ENCODE measurements around the gene FAT1.

Gene FAT1

GRCh38 chr4:186623546-186623945 is 100.1 kb downstream of the FAT1 start:
- no peak overlapping the region for H2AFZ ChIP-seq (ENCODE audit: low read length)
- H2BK5ac ChIP-seq (ENCODE audit: low read length): no peak overlapping the region
- no peak overlapping the region for H3K14ac ChIP-seq (ENCODE audit: low read length)
- peaks cover 3 to 19% of the 10 kb centered on the region in 2 donors for H3K4me1 ChIP-seq (ENCODE audit: control insufficient read depth in 2 of 2, insufficient read depth in 1 of 2, low read depth in 1 of 2, low read length in 2 of 2)
- no peak overlapping the region for H4K8ac ChIP-seq (ENCODE audit: low read depth, low read length)
- no peaks in the 10 kb centered on the region for H3K27me3 ChIP-seq (ENCODE audit: control insufficient read depth in 3 of 3, insufficient read depth in 3 of 3, low read depth in 1 of 3, low read length in 3 of 3)
- H4K91ac ChIP-seq (ENCODE audit: low read depth, low read length, poor library complexity): no peak overlapping the region
- no peak overlapping the region for H2AK5ac ChIP-seq (ENCODE audit: low read depth, low read length)
- H3K27ac ChIP-seq (replicated peaks; ENCODE audit: low read length): peak overlapping the region; percentile 45
- peaks cover 48 to 90% of the 10 kb centered on the region in 2 donors for H3K36me3 ChIP-seq (replicated peaks in 1 of 2; ENCODE audit: control insufficient read depth in 2 of 2, insufficient read depth in 2 of 2, low read length in 2 of 2)
- peaks cover 5% of the 10 kb centered on the region for H3K79me1 ChIP-seq (ENCODE audit: low read depth, low read length)
- no peak overlapping the region for H3K4ac ChIP-seq (ENCODE audit: low read length)
- H3K4me3 ChIP-seq (ENCODE audit: low read length in 2 of 2): no peak overlapping the region
- H3K4me2 ChIP-seq (ENCODE audit: insufficient read depth, low read length, poor library complexity, severe bottlenecking): no peak overlapping the region
- H3K9ac ChIP-seq (ENCODE audit: low read depth, low read length, poor library complexity): no peak overlapping the region
- DNase-seq (ENCODE audit: low spot score): no peak
- no peak overlapping the region for H2BK120ac ChIP-seq (ENCODE audit: low read depth, low read length)
- H2BK12ac ChIP-seq (ENCODE audit: low read length): no peak overlapping the region
- H3K18ac ChIP-seq (ENCODE audit: low read length): peak overlapping the region; percentile 61
- WGBS, 2 donors (ENCODE audit: extremely low coverage in 2 of 2, insufficient read length in 2 of 2, insufficient replicate concordance in 1 of 2): no CpG with 5 or more reads among the region's 5 CpGs
- H3K23ac ChIP-seq (ENCODE audit: low read depth, low read length, poor library complexity): no peak overlapping the region
- no peak overlapping the region for H2BK15ac ChIP-seq (ENCODE audit: low read length)
- H3K9me3 ChIP-seq (replicated peaks in 1 of 2; ENCODE audit: control insufficient read depth in 2 of 2, insufficient read depth in 1 of 2, low read depth in 1 of 2, low read length in 2 of 2): peaks cover 0 to 1% of the 10 kb centered on the region in 2 donors

DNA sequence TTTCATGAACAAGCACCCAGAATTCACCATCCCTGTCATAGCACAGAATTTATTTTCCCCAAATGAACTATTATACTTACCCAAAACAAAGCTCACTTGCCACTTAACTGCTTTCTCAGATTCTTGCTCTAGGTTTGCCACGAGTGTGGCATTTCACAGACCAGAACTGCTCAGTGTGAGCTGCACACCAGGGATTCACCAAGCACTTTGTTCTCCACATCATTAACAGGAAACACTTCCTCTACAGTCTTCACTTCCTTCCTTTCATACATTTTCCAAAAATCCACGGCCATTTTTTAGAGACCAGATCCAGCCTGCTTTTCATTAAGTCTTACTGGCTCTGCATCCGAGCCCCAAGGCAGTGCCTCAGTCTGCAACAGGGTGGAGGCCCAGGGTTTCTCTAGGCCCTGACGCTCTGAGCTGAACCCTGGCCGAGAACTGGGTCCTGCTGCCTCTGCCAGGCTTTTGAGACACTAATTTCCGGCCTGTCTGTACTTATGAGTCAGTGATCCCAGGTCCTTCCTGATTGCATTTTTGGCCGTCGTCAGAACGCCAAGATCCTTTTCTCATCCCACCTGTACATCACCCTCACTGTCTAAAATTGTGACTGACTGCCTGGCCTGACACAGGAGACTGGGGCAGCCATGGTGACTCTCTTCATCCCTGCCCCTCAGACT is 100.7 kb downstream of the FAT1 start:
- no peak overlapping the region for H2AFZ ChIP-seq (ENCODE audit: low read length)
- WGBS, 2 donors (ENCODE audit: extremely low coverage in 2 of 2, insufficient read length in 2 of 2, insufficient replicate concordance in 1 of 2): no CpG with 5 or more reads among the region's 9 CpGs
- H3K27ac ChIP-seq (replicated peaks; ENCODE audit: low read length): peak overlapping the region; percentile 34
- no peak overlapping the region for H2AK5ac ChIP-seq (ENCODE audit: low read depth, low read length)
- H3K23ac ChIP-seq (ENCODE audit: low read depth, low read length, poor library complexity): no peak overlapping the region
- H3K14ac ChIP-seq (ENCODE audit: low read length): no peak overlapping the region
- no peak overlapping the region for H2BK5ac ChIP-seq (ENCODE audit: low read length)
- H3K27me3 ChIP-seq (ENCODE audit: control insufficient read depth in 3 of 3, insufficient read depth in 3 of 3, low read depth in 1 of 3, low read length in 3 of 3): no peaks in the 10 kb centered on the region
- no peak for DNase-seq (ENCODE audit: low spot score)
- no peak overlapping the region for H3K9ac ChIP-seq (ENCODE audit: low read depth, low read length, poor library complexity)
- no peak overlapping the region for H2BK12ac ChIP-seq (ENCODE audit: low read length)
- no peak overlapping the region for H4K91ac ChIP-seq (ENCODE audit: low read depth, low read length, poor library complexity)
- H2BK120ac ChIP-seq (ENCODE audit: low read depth, low read length): no peak overlapping the region
- no peak overlapping the region for H3K4ac ChIP-seq (ENCODE audit: low read length)
- no peak overlapping the region for H3K18ac ChIP-seq (ENCODE audit: low read length)
- peaks cover 49 to 90% of the 10 kb centered on the region in 2 donors for H3K36me3 ChIP-seq (replicated peaks in 1 of 2; ENCODE audit: control insufficient read depth in 2 of 2, insufficient read depth in 2 of 2, low read length in 2 of 2)
- no peak overlapping the region for H3K4me2 ChIP-seq (ENCODE audit: insufficient read depth, low read length, poor library complexity, severe bottlenecking)
- H3K4me3 ChIP-seq (ENCODE audit: low read length in 2 of 2): no peak overlapping the region
- peaks cover 0 to 4% of the 10 kb centered on the region in 2 donors for H3K9me3 ChIP-seq (replicated peaks in 1 of 2; ENCODE audit: control insufficient read depth in 2 of 2, insufficient read depth in 1 of 2, low read depth in 1 of 2, low read length in 2 of 2)
- peaks cover 5% of the 10 kb centered on the region for H3K79me1 ChIP-seq (ENCODE audit: low read depth, low read length)
- H4K8ac ChIP-seq (ENCODE audit: low read depth, low read length): no peak overlapping the region
- H2BK15ac ChIP-seq (ENCODE audit: low read length): no peak overlapping the region
- H3K4me1 ChIP-seq (ENCODE audit: control insufficient read depth in 2 of 2, insufficient read depth in 1 of 2, low read depth in 1 of 2, low read length in 2 of 2): peaks cover 3 to 19% of the 10 kb centered on the region in 2 donors

GRCh38 chr4:186621959-186622553 is 101.6 kb downstream of the FAT1 start:
- no peak overlapping the region for H3K27ac ChIP-seq (replicated peaks; ENCODE audit: low read length)
- no peak overlapping the region for H2BK15ac ChIP-seq (ENCODE audit: low read length)
- H2BK5ac ChIP-seq (ENCODE audit: low read length): no peak overlapping the region
- peaks cover 5% of the 10 kb centered on the region for H3K79me1 ChIP-seq (ENCODE audit: low read depth, low read length)
- no peaks in the 10 kb centered on the region for H3K27me3 ChIP-seq (ENCODE audit: control insufficient read depth in 3 of 3, insufficient read depth in 3 of 3, low read depth in 1 of 3, low read length in 3 of 3)
- DNase-seq (ENCODE audit: low spot score): no peak
- H3K23ac ChIP-seq (ENCODE audit: low read depth, low read length, poor library complexity): no peak overlapping the region
- H3K36me3 ChIP-seq (replicated peaks in 1 of 2; ENCODE audit: control insufficient read depth in 2 of 2, insufficient read depth in 2 of 2, low read length in 2 of 2): peaks cover 48 to 90% of the 10 kb centered on the region in 2 donors
- H4K8ac ChIP-seq (ENCODE audit: low read depth, low read length): no peak overlapping the region
- no peak overlapping the region for H3K4me3 ChIP-seq (ENCODE audit: low read length in 2 of 2)
- no peak overlapping the region for H2AK5ac ChIP-seq (ENCODE audit: low read depth, low read length)
- H2BK120ac ChIP-seq (ENCODE audit: low read depth, low read length): no peak overlapping the region
- no peak overlapping the region for H3K4me2 ChIP-seq (ENCODE audit: insufficient read depth, low read length, poor library complexity, severe bottlenecking)
- H3K9me3 ChIP-seq (replicated peaks in 1 of 2; ENCODE audit: control insufficient read depth in 2 of 2, insufficient read depth in 1 of 2, low read depth in 1 of 2, low read length in 2 of 2): peaks cover 0 to 7% of the 10 kb centered on the region in 2 donors
- peaks cover 3 to 19% of the 10 kb centered on the region in 2 donors for H3K4me1 ChIP-seq (ENCODE audit: control insufficient read depth in 2 of 2, insufficient read depth in 1 of 2, low read depth in 1 of 2, low read length in 2 of 2)
- no peak overlapping the region for H3K4ac ChIP-seq (ENCODE audit: low read length)
- no peak overlapping the region for H4K91ac ChIP-seq (ENCODE audit: low read depth, low read length, poor library complexity)
- H3K14ac ChIP-seq (ENCODE audit: low read length): no peak overlapping the region
- WGBS, 2 donors (ENCODE audit: extremely low coverage in 2 of 2, insufficient read length in 2 of 2, insufficient replicate concordance in 1 of 2): no CpG with 5 or more reads among the region's 9 CpGs
- no peak overlapping the region for H3K18ac ChIP-seq (ENCODE audit: low read length)
- no peak overlapping the region for H2BK12ac ChIP-seq (ENCODE audit: low read length)
- H3K9ac ChIP-seq (ENCODE audit: low read depth, low read length, poor library complexity): no peak overlapping the region
- no peak overlapping the region for H2AFZ ChIP-seq (ENCODE audit: low read length)

DNA sequence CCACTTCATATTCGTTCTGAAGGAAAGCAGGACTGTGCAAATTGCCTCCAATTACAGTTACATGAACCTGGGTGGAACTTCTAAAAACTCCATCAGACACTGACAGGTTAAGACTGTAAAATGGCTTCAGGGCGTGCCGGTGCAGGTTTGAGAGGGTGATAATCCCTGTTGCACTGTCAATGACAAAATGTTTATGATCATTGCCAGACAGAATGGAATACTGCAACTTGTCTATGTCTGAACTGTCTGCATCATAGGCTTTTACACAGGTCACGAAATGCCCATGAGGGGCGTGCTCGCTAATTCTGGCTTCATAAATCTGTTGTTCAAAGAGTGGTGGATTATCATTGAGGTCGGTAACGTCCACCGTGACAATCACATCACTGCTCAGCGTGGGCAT is 104.6 kb downstream of the FAT1 start:
- H4K91ac ChIP-seq (ENCODE audit: low read depth, low read length, poor library complexity): no peak overlapping the region
- no peak overlapping the region for H2BK120ac ChIP-seq (ENCODE audit: low read depth, low read length)
- no peak overlapping the region for H3K23ac ChIP-seq (ENCODE audit: low read depth, low read length, poor library complexity)
- H3K9ac ChIP-seq (ENCODE audit: low read depth, low read length, poor library complexity): no peak overlapping the region
- no peak overlapping the region for H3K14ac ChIP-seq (ENCODE audit: low read length)
- no peaks in the 10 kb centered on the region for H3K27me3 ChIP-seq (ENCODE audit: control insufficient read depth in 3 of 3, insufficient read depth in 3 of 3, low read depth in 1 of 3, low read length in 3 of 3)
- H3K36me3 ChIP-seq (replicated peaks in 1 of 2; ENCODE audit: control insufficient read depth in 2 of 2, insufficient read depth in 2 of 2, low read length in 2 of 2): peaks cover 65 to 100% of the 10 kb centered on the region in 2 donors
- no peak overlapping the region for H4K8ac ChIP-seq (ENCODE audit: low read depth, low read length)
- peaks cover 9% of the 10 kb centered on the region for H3K79me1 ChIP-seq (ENCODE audit: low read depth, low read length)
- no peak overlapping the region for H3K27ac ChIP-seq (replicated peaks; ENCODE audit: low read length)
- H2AFZ ChIP-seq (ENCODE audit: low read length): no peak overlapping the region
- H2BK5ac ChIP-seq (ENCODE audit: low read length): no peak overlapping the region
- H3K4me2 ChIP-seq (ENCODE audit: insufficient read depth, low read length, poor library complexity, severe bottlenecking): no peak overlapping the region
- H3K4me1 ChIP-seq (ENCODE audit: control insufficient read depth in 2 of 2, insufficient read depth in 1 of 2, low read depth in 1 of 2, low read length in 2 of 2): peaks cover 0 to 13% of the 10 kb centered on the region in 2 donors
- no peak overlapping the region for H3K4me3 ChIP-seq (ENCODE audit: low read length in 2 of 2)
- DNase-seq (ENCODE audit: low spot score): no peak
- peaks cover 0 to 7% of the 10 kb centered on the region in 2 donors for H3K9me3 ChIP-seq (replicated peaks in 1 of 2; ENCODE audit: control insufficient read depth in 2 of 2, insufficient read depth in 1 of 2, low read depth in 1 of 2, low read length in 2 of 2)
- no peak overlapping the region for H3K4ac ChIP-seq (ENCODE audit: low read length)
- WGBS, 2 donors (ENCODE audit: extremely low coverage in 2 of 2, insufficient read length in 2 of 2, insufficient replicate concordance in 1 of 2): no CpG with 5 or more reads among the region's 10 CpGs
- H2BK12ac ChIP-seq (ENCODE audit: low read length): no peak overlapping the region
- H2BK15ac ChIP-seq (ENCODE audit: low read length): no peak overlapping the region
- no peak overlapping the region for H3K18ac ChIP-seq (ENCODE audit: low read length)
- no peak overlapping the region for H2AK5ac ChIP-seq (ENCODE audit: low read depth, low read length)
